Type B pancreatic cell (in vitro differentiated cells): ENCODE measurements around the gene PJA2. TPM values are rescaled to one million over a fixed set of nuclear protein-coding genes. Genes with fewer than 3 reads are reported as not detected.

Experiments used
- DNase-seq: peaks from one replicate; pipeline ENCODE4 v3.0.0; 2021; ENCODE audit warnings: mixed read lengths; ENCODE audit not compliant: unreplicated experiment; ENCODE audit errors: extremely low spot score
- H3K27ac Mint-ChIP-seq: 2 replicates; pipeline ENCODE4 v1.8.0; 2021; ENCODE audit warnings: mild to moderate bottlenecking, mixed read lengths
- H3K27me3 Mint-ChIP-seq: 2 replicates; pipeline ENCODE4 v1.8.0; 2021; ENCODE audit warnings: mixed read lengths
- H3K36me3 Mint-ChIP-seq: 2 replicates; pipeline ENCODE4 v1.8.0; 2021; ENCODE audit warnings: mixed read lengths
- H3K4me1 Mint-ChIP-seq: one replicate; pipeline ENCODE4 v1.8.0; 2021; ENCODE audit warnings: mixed read lengths; ENCODE audit not compliant: unreplicated experiment
- H3K4me3 Mint-ChIP-seq: 2 replicates; pipeline ENCODE4 v1.8.0; 2021; ENCODE audit warnings: mild to moderate bottlenecking, mixed read lengths
- H3K9me3 Mint-ChIP-seq: 2 replicates; pipeline ENCODE4 v1.8.0; 2021; ENCODE audit warnings: mixed read lengths
- CTCF ChIP-seq: fragments of 200-600 bp; sonication (generic); conservative IDR thresholded peaks from 2 replicates; pipeline ENCODE4 v1.5.0; 2021; ENCODE audit warnings: antibody characterized with exemption, mild to moderate bottlenecking
- total RNA-seq: library from RNA; stranded (reverse); gene quantifications from 2 replicates; pipeline ENCODE4 v1.2.1, GENCODE V29; 2021; ENCODE audit warnings: low replicate concordance

Gene PJA2
- total RNA-seq, 1 donor from 2014 or later: 79.9 TPM

GRCh38 chr5:109373932-109374331, 35.8 kb downstream of the PJA2 start:
- Mint-ChIP-seq H3K9me3 (peaks cover 3% of the 10 kb centered on the region), H3K4me1 (peaks cover 10% of the 10 kb centered on the region), H3K27ac (no peak overlapping the region), H3K36me3 (peaks cover 27% of the 10 kb centered on the region), H3K27me3 (no peaks in the 10 kb centered on the region), H3K4me3 (no peak overlapping the region)
- no peak for TF ChIP-seq CTCF
- no peak for DNase-seq

- H3K4me3 Mint-ChIP-seq: no peak overlapping the region
- peaks cover 34% of the 10 kb centered on the region for H3K36me3 Mint-ChIP-seq
- no peak for DNase-seq
- H3K27ac Mint-ChIP-seq: no peak overlapping the region
- peaks cover 10% of the 10 kb centered on the region for H3K4me1 Mint-ChIP-seq
- peaks cover 3% of the 10 kb centered on the region for H3K9me3 Mint-ChIP-seq
- TF ChIP-seq CTCF: no peak
- no peaks in the 10 kb centered on the region for H3K27me3 Mint-ChIP-seq
Observed at GRCh38 chr5:109370343-109370742, 39.4 kb downstream of the PJA2 start.

DNA sequence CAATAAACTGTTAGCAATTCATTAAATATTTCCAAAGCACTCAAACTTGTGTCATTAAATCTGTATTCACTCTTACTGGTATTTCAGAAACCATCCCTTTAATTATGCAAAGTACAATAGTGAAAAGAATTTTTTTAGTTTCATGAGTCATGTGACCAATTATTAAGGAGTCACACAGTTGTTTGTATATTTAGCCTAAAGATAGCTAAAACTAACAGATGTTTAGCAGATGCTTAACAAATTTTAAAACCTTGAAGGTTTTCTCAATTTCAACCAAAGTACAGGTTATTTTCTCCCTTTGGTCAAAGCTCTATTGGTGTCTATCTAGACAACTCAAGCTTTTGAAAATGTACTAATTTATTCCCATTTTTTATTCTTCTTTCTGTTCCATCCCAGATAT, 44.1 kb downstream of the PJA2 start:
- no peak for TF ChIP-seq CTCF
- no peaks in the 10 kb centered on the region for H3K27me3 Mint-ChIP-seq
- no peak for DNase-seq
- H3K27ac Mint-ChIP-seq: no peak overlapping the region
- no peaks in the 10 kb centered on the region for H3K4me1 Mint-ChIP-seq
- peaks cover 3% of the 10 kb centered on the region for H3K9me3 Mint-ChIP-seq
- H3K4me3 Mint-ChIP-seq: no peak overlapping the region
- peaks cover 57% of the 10 kb centered on the region for H3K36me3 Mint-ChIP-seq

- Mint-ChIP-seq H3K4me3 (no peak overlapping the region), H3K9me3 (no peaks in the 10 kb centered on the region), H3K27me3 (no peaks in the 10 kb centered on the region), H3K27ac (no peak overlapping the region), H3K36me3 (peaks cover 53% of the 10 kb centered on the region), H3K4me1 (no peaks in the 10 kb centered on the region)
- no peak for TF ChIP-seq CTCF
- DNase-seq: no peak
Observed at GRCh38 chr5:109364977-109365376, 44.8 kb downstream of the PJA2 start.

DNA sequence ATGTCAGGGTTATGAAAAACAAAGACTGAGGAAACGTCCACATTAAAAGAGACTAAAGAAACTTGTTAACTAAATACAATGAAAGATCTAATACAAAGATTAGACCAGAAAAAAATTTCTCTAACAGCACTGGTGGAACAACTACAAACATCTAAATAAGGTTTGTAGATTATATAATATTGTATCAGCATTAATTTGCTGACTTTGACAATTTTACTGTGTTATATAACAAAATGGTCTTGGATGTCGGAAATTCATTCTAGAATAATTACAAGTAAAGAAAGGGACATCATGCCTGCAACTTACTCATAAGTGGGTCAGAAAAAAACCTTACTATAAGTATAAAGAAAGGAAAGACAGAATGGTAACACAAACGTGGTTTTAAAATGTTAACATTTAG, 50.1 kb downstream of the PJA2 start:
- Mint-ChIP-seq H3K36me3 (peaks cover 52% of the 10 kb centered on the region), H3K9me3 (no peaks in the 10 kb centered on the region), H3K27me3 (no peaks in the 10 kb centered on the region), H3K4me3 (no peak overlapping the region), H3K4me1 (no peaks in the 10 kb centered on the region), H3K27ac (no peak overlapping the region)
- DNase-seq: no peak
- TF ChIP-seq CTCF: no peak

- Mint-ChIP-seq H3K27ac (no peak overlapping the region), H3K4me1 (no peaks in the 10 kb centered on the region), H3K36me3 (peaks cover 40% of the 10 kb centered on the region), H3K27me3 (no peaks in the 10 kb centered on the region), H3K9me3 (no peaks in the 10 kb centered on the region), H3K4me3 (no peak overlapping the region)
- DNase-seq: no peak
- TF ChIP-seq CTCF: no peak
Observed at GRCh38 chr5:109357807-109358206, 52.0 kb downstream of the PJA2 start.
